IMR-90 (cell line): ENCODE measurements around the gene CCR5. TPM values are rescaled to one million over a fixed set of nuclear protein-coding genes. Genes with fewer than 3 reads are reported as not detected.

Source experiments
- ATAC-seq: fragments of 200-7000 bp; cut with Tn5 transposase; 2 replicates; pipeline ENCODE4 v1.9.1; 2020; ENCODE audit warnings: low read depth, mild to moderate bottlenecking, moderate library complexity
- BruUV-seq: library from RNA; stranded (reverse); fragments of 400-500 nt; replicated peaks from 2 replicates; lab custom pipeline; 2021; lab: Mats Ljungman, UMichigan
- CTCF ChIA-PET: fragments of 300-600 bp; formaldehyde crosslinking; extraction: SDS; loops from one replicate; lab custom pipeline; 2021; ENCODE audit warnings: antibody characterized with exemption; lab: Yijun Ruan, JAX
- POLR2A ChIA-PET: fragments of 300-600 bp; sonication (Branson Sonifier 250); formaldehyde crosslinking; loops from one replicate; lab custom pipeline; 2022; ENCODE audit warnings: antibody characterized with exemption; ENCODE audit not compliant: unreplicated experiment; lab: Charles Lee
- DNase-seq: peaks from one replicate; pipeline ENCODE4 v3.0.0; 2013
- H2AFZ ChIP-seq: replicated peaks from 2 replicates; pipeline ENCODE3; 2013; ENCODE audit warnings: low read length, mild to moderate bottlenecking; ENCODE audit not compliant: poor library complexity
- H2AK5ac ChIP-seq: 2 replicates; pipeline ENCODE4 v1.6.1; 2013; ENCODE audit warnings: low read depth, low read length, inconsistent platforms
- H2AK9ac ChIP-seq: replicated peaks from 2 replicates; pipeline ENCODE3; 2013; ENCODE audit warnings: mild to moderate bottlenecking, low read depth, low read length, moderate library complexity; ENCODE audit not compliant: poor library complexity
- H2BK120ac ChIP-seq: 2 replicates; pipeline ENCODE4 v1.6.1; 2013; ENCODE audit warnings: low read depth, low read length, inconsistent platforms
- H2BK15ac ChIP-seq: 3 replicates; pipeline ENCODE4 v1.6.1; 2013; ENCODE audit warnings: low read depth, low read length, inconsistent platforms
- H2BK20ac ChIP-seq: 2 replicates; pipeline ENCODE4 v1.6.1; 2013; ENCODE audit warnings: low read depth, mild to moderate bottlenecking, inconsistent platforms, low read length, moderate library complexity
- H2BK5ac ChIP-seq: 2 replicates; pipeline ENCODE4 v1.6.1; 2013; ENCODE audit warnings: mild to moderate bottlenecking, low read depth, low read length, inconsistent platforms; ENCODE audit not compliant: poor library complexity, severe bottlenecking
- H3K14ac ChIP-seq: replicated peaks from 2 replicates; pipeline ENCODE4 v1.6.1; 2013; ENCODE audit warnings: low read depth, low read length, inconsistent platforms
- H3K18ac ChIP-seq: 2 replicates; pipeline ENCODE4 v1.6.1; 2013; ENCODE audit warnings: low read depth, low read length, control low read depth
- H3K23ac ChIP-seq: 2 replicates; pipeline ENCODE4 v1.6.1; 2013; ENCODE audit warnings: low read depth, low read length, inconsistent platforms
- H3K27ac ChIP-seq: 2 replicates; pipeline ENCODE4 v1.5.1; 2013; ENCODE audit warnings: mild to moderate bottlenecking, control low read depth, low read length; ENCODE audit not compliant: insufficient read depth
- H3K27me3 ChIP-seq: 2 replicates; pipeline ENCODE4 v1.6.1; 2013; ENCODE audit warnings: low read length; ENCODE audit not compliant: control insufficient read depth, insufficient read depth
- H3K36me3 ChIP-seq: 2 replicates; pipeline ENCODE4 v1.6.1; 2013; ENCODE audit warnings: low read length, mixed read lengths; ENCODE audit not compliant: control insufficient read depth, insufficient read depth
- H3K4ac ChIP-seq: 2 replicates; pipeline ENCODE4 v1.6.1; 2013; ENCODE audit warnings: low read depth, low read length, inconsistent platforms
- H3K4me1 ChIP-seq: 2 replicates; pipeline ENCODE4 v1.6.1; 2013; ENCODE audit warnings: low read length, mixed read lengths; ENCODE audit not compliant: control insufficient read depth, insufficient read depth
- H3K4me2 ChIP-seq: 2 replicates; pipeline ENCODE4 v1.6.1; 2013; ENCODE audit warnings: low read depth, mild to moderate bottlenecking, control low read depth, low read length, moderate library complexity
- H3K4me3 ChIP-seq: 2 replicates; pipeline ENCODE4 v1.5.1; 2013; ENCODE audit warnings: low read depth, mild to moderate bottlenecking, control low read depth, low read length, moderate library complexity; ENCODE audit not compliant: insufficient read depth
- H3K56ac ChIP-seq: 2 replicates; pipeline ENCODE4 v1.6.1; 2013; ENCODE audit warnings: low read length, inconsistent platforms; ENCODE audit not compliant: insufficient read depth; ENCODE audit errors: extremely low read depth
- H3K79me1 ChIP-seq, 2 experiments: 2 replicates each; pipeline ENCODE4 v1.6.1; 2013; ENCODE audit warnings: low read length in 2 of 2, inconsistent platforms in 1 of 2, low read depth in 1 of 2
- H3K9ac ChIP-seq: 2 replicates; pipeline ENCODE4 v1.6.1; 2013; ENCODE audit warnings: low read depth, low read length, control low read depth
- H3K9me1 ChIP-seq: 2 replicates; pipeline ENCODE4 v1.6.1; 2013; ENCODE audit warnings: low read length, inconsistent platforms; ENCODE audit not compliant: insufficient read depth
- H3K9me3 ChIP-seq: 2 replicates; pipeline ENCODE4 v1.6.1; 2013; ENCODE audit warnings: low read length; ENCODE audit not compliant: control insufficient read depth, insufficient read depth
- H4K20me1 ChIP-seq: 2 replicates; pipeline ENCODE4 v1.6.1; 2013; ENCODE audit warnings: low read length, inconsistent platforms; ENCODE audit not compliant: insufficient read depth
- H4K5ac ChIP-seq: 2 replicates; pipeline ENCODE4 v1.6.1; 2013; ENCODE audit warnings: mild to moderate bottlenecking, low read depth, low read length, control low read depth
- H4K8ac ChIP-seq, 2 experiments: 2 replicates each; pipeline ENCODE4 v1.6.1; 2013; ENCODE audit warnings: low read depth in 2 of 2, low read length in 2 of 2, control low read depth in 1 of 2, inconsistent platforms in 1 of 2
- H4K91ac ChIP-seq: 2 replicates; pipeline ENCODE4 v1.6.1; 2013; ENCODE audit warnings: low read depth, low read length, inconsistent platforms; ENCODE audit not compliant: insufficient read depth
- MAFK ChIP-seq: IDR thresholded peaks from 2 replicates; pipeline ENCODE4 v1.6.1; 2012; ENCODE audit warnings: low read depth, low read length, improper control_type of control experiment
- MXI1 ChIP-seq: IDR thresholded peaks from 2 replicates; pipeline ENCODE4 v1.6.1; 2012; ENCODE audit warnings: low read depth, mild to moderate bottlenecking, low read length, moderate library complexity, borderline replicate concordance
- SMC3 ChIP-seq: fragments of 150-350 bp; IDR thresholded peaks from 2 replicates; pipeline ENCODE4 v1.6.1; 2016; ENCODE audit warnings: low read depth, mild to moderate bottlenecking, antibody characterized with exemption, low read length, moderate library complexity
- WGBS, 2 experiments: methylation state at CpG; one replicate each; pipeline versions ENCODE4 v1.1.5 to v1.1.7; 2013; ENCODE audit warnings: missing lambda C conversion rate in 2 of 2; ENCODE audit not compliant: insufficient read length in 1 of 2; ENCODE audit errors: extremely low coverage in 2 of 2; 5-methylcytosine and 5-hydroxymethylcytosine counted together
- dilution Hi-C: fragments of 300-500 bp; cut with HindIII; formaldehyde crosslinking; loops from one replicate; pipeline ENCODE4 v1.14.3; 2018; ENCODE audit warnings: low sequenced_read_pairs; ENCODE audit not compliant: unreplicated experiment
- in situ Hi-C: fragments of 300-500 bp; cut with MboI; formaldehyde crosslinking; loops from 3 replicates; pipeline ENCODE4 v1.14.3; 2019; ENCODE audit warnings: low sequenced_read_pairs, inconsistent platforms, mixed read lengths
- intact Hi-C: fragments of 100-400 bp; cut with micrococcal nuclease; formaldehyde crosslinking; loops from 2 replicates; pipeline ENCODE4 v1.10.0; 2022
- polyA plus RNA-seq, 3 experiments: library from polyadenylated mRNA; depleted of rRNA; stranded (reverse); fragments of >200 nt; gene quantifications; 2 replicates each; pipeline ENCODE4 v1.2.3, GENCODE V29; 2012; ENCODE audit warnings: low replicate concordance in 1 of 3
- total RNA-seq: library from RNA; depleted of rRNA; stranded (reverse); fragments of >200 nt; gene quantifications from 2 replicates; pipeline ENCODE4 v1.2.3, GENCODE V29; 2012
- TF ChIP-seq, protein P1 (sequence below): fragments of 150-350 bp; IDR thresholded peaks from 2 replicates; pipeline ENCODE4 v1.6.1; 2017; ENCODE audit warnings: mild to moderate bottlenecking, antibody characterized with exemption, low read length, low read depth

CCR5 gene
- total and polyA plus RNA-seq, 2 of the 4 experiments (the other 2 are of a cell fraction), result not detected

DNA sequence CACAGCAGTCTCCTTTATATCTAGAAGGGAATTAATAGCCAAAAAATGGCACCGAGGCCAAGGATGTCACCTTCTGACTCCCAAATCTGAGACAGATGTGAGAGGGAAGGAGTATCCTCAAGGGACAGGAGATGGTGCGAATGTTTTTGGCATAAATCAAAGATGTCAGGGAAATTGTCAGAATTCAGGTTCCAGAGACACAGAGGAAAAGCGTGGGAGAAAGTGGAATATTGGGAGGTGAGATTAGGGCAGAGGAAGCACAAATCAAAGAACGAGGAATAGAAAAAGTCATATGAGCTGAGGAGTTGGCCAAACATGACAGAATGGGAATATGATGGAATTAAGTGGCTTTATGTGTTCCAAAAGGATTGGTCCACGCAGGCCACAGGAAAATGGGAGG is 30.1 kb downstream of the CCR5 start:
- no peak overlapping the region; the same call in 1 of the 2 replicates for H4K91ac ChIP-seq
- no peak overlapping the region for H2AK5ac ChIP-seq
- intact Hi-C loops, result no loop called here
- CTCF ChIA-PET, result no interaction called here
- TF ChIP-seq SMC3 (no peak), MXI1 (no peak), MAFK (no peak)
- TF ChIP-seq, protein P1, sequence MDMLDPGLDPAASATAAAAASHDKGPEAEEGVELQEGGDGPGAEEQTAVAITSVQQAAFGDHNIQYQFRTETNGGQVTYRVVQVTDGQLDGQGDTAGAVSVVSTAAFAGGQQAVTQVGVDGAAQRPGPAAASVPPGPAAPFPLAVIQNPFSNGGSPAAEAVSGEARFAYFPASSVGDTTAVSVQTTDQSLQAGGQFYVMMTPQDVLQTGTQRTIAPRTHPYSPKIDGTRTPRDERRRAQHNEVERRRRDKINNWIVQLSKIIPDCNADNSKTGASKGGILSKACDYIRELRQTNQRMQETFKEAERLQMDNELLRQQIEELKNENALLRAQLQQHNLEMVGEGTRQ, result no peak
- no peaks in the 10 kb centered on the region for H3K9me3 ChIP-seq
- no peak overlapping the region for H4K5ac ChIP-seq
- 53% methylated on average over 3 of the region's 5 CpGs; no CpG with 5 or more reads in 1 of the 2 experiments for WGBS, 2 experiments
- no peak overlapping the region for H2AK9ac ChIP-seq
- POLR2A ChIA-PET, result no interaction called here
- no peak overlapping the region for H3K56ac ChIP-seq
- no peak overlapping the region for H3K27ac ChIP-seq
- no peak overlapping the region for H3K18ac ChIP-seq
- no peak overlapping the region for H4K8ac ChIP-seq
- in situ Hi-C loops, result no loop called here
- H3K4me3 ChIP-seq, result no peak overlapping the region
- ATAC-seq (no peak), DNase-seq (no peak)
- no peak overlapping the region for H3K23ac ChIP-seq
- H3K9ac ChIP-seq, result no peak overlapping the region
- H3K27me3 ChIP-seq, result no peaks in the 10 kb centered on the region; the same call in 1 of the 2 replicates
- no peak overlapping the region for H2BK20ac ChIP-seq
- no peak overlapping the region for H2BK5ac ChIP-seq
- BruUV-seq, result no TSS peak
- peaks cover 3% of the 10 kb centered on the region; the same call in 1 of the 2 replicates for H3K9me1 ChIP-seq
- H2BK120ac ChIP-seq, result no peak overlapping the region
- H3K36me3 ChIP-seq, result no peaks in the 10 kb centered on the region
- H3K14ac ChIP-seq, result no peak overlapping the region
- no peak overlapping the region for H3K4me2 ChIP-seq
- no peak overlapping the region for H2AFZ ChIP-seq
- H4K20me1 ChIP-seq, result no peaks in the 10 kb centered on the region
- dilution Hi-C loops, result no loop called here
- H3K79me1 ChIP-seq, result no peaks in the 10 kb centered on the region
- peaks cover 9% of the 10 kb centered on the region for H3K4me1 ChIP-seq
- no peak overlapping the region for H3K4ac ChIP-seq
- H2BK15ac ChIP-seq, result no peak overlapping the region
